Right hindlimb (tissue), 1 donor: ENCODE measurements around the gene OR51B5.
"Not testable (repeated sequence)": the region's sequence is repeated elsewhere in the genome, so short reads cannot be mapped to it uniquely, and the experiment has no call there.

Source experiments
- DNase-seq: peaks from one replicate; pipeline ENCODE4 v3.0.0-alpha.2; 2018

The OR51B5 gene

DNA sequence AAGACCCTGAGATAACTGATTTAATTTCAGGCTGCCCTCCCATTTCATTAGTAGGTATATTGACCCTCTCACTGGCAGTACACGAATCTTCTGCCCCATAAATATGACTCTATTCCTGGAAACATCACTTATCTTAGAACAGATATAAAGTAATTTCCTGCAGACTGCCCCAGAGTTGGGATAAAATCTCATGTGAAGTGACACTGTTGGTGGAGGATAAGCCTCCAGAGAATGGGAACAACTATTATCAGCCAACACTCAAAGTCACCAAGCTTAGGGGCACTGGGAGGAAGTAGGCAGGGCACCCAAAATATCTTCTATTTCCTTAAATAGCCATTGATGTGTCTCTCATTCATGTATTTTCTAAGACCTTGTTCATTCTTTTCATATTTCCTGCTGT, 8.2 kb downstream of the OR51B5 start:
- DNase-seq: no peak

DNA sequence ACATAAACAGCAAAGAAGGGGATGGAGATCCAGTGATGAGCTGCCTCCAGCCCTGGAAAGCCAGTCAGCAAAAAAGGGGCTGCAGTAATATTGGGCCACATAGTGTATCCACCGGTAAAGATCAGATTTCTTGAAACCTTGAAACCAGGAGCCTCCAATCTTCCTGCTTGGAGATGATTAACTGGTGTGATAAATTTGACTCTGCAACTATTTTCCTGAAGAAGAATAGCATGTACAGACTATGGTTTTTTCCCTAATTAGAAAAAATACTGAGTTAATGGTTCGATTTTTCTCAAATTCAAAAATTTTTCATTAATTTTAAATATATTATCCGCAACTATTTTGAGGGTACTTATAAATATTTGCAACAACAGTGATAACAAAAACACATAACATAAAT, 19.1 kb downstream of the OR51B5 start, which contains the start of gene OR51B2:
Gene OR51B2 (minus strand): TSS at position 101 of the 400 bp plus-strand sequence. CDS start 0 bp downstream, at position 101.
- DNase-seq: no peak

DNA sequence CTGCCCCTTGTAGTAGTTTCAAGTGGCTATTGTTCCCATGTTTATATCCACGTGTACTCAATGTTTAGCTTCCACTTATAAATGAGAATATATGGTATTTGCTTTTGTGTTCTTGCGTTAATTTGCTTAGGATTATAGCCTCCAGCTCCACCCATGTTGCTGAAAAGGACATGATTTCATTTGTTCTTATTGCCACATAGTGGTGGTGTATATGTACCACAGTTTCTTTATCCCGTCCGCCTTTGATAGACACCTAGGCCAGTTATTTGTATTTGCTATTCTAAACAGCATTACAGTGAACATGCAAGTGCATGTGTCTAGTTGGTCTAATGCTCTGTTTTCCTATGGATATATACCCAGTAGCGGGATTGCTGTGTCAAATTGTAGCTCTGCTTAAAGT, 26.0 kb downstream of the OR51B5 start:
- DNase-seq: no peak

GRCh38 chr11:5313326-5314023, 29.8 kb downstream of the OR51B5 start:
- not testable (repeated sequence) for DNase-seq

- DNase-seq: no peak
Measured at GRCh38 chr11:5310423-5310822, 32.9 kb downstream of the OR51B5 start.

GRCh38 chr11:5307256-5308019, 35.9 kb downstream of the OR51B5 start:
- no peak for DNase-seq

- DNase-seq: no peak
Measured at GRCh38 chr11:5304046-5304445, 39.3 kb downstream of the OR51B5 start.

- no peak for DNase-seq
Measured at GRCh38 chr11:5303626-5304025, 39.7 kb downstream of the OR51B5 start.

DNA sequence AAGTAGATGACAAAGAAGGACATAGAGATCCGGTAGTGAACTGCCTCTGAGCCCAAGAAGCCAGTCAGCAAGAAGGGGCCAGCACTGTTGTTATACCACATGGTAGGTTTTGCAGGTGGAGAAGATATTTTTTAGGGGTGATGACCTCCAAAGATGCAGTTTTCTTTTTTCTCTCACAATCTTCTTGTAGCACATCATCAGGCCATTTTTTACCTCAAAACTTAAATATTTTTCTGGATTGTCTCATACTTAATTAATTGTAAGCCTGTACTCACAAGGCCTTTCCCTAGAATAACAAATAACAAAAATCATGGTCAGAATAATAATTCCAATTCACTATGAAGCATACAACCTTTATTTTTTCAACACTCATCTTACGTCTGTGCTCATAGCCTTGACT, 41.5 kb downstream of the OR51B5 start, which contains the start of gene OR51B4:
Gene OR51B4 (minus strand): TSS at position 101 of the 400 bp plus-strand sequence. CDS start 0 bp downstream, at position 101.
- no peak for DNase-seq

GRCh38 chr11:5300251-5300650, 43.1 kb downstream of the OR51B5 start:
- no peak for DNase-seq

- DNase-seq: no peak
Measured at GRCh38 chr11:5298451-5298850, 44.9 kb downstream of the OR51B5 start.

DNA sequence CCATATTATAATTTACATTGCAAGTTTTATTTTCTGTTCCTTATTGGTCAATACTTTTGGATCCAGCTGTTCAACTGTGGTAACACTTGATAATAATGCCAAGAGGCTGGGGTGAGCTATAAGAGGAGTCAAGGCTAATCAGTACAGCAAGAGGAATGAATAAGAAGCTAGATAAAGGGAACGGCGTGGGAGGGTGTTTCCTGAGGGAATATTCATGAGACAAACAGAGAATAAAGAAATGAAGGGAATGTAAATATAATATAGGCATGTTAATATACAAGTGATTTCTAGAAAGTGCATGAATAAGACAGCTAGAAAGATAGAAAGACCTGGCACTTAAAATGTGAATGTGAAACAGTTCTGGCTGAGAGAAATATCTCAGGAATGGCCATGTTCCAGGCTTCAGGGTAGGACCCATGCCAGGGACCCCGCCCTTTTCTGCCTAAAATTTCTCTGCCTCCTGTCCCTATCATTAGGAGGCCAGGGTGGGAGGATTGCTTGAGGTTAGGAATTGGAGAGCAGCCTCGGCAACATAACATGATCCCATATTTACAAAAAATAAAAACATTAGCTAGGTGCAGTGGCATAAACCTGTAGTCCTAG, 45.5 kb downstream of the OR51B5 start:
- DNase-seq: no peak

- not testable (repeated sequence) for DNase-seq
Measured at GRCh38 chr11:5294342-5294995, 48.9 kb downstream of the OR51B5 start.

- DNase-seq: no peak
Measured at GRCh38 chr11:5293028-5293427, 50.3 kb downstream of the OR51B5 start.
